ENCODE data around the gene EIF2S3. TPM values are rescaled to one million over a fixed set of nuclear protein-coding genes. Genes with fewer than 3 reads are reported as not detected.

Gene EIF2S3
- total and polyA plus RNA-seq, 10 of the 15 experiments (the other 5 are each of a cell fraction or from before 2014, with no cell fraction given), result 115 to 385 (median 201) TPM

DNA sequence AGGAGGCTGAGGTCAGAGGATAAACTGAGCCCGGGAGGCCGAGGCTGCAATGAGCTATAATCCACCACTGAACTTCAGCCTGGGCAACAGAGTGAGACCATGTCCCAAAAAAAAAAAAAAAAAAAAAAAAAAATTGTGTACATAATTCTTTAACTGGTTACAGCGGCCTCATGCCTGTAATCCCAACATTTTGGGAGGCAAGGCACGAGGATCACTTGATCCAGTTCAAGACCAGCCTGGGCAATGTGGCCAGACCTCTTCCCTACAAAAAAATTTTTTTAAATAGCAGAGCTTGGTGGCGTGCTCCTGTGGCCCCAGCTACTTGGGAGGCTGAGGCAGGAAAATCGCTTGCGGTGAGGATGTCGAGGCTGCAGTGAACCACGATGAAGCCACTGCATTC lies 37.1 kb upstream of the EIF2S3 start:
- ATAC-seq (no peak), DNase-seq (ENCODE audit: low read depth, low spot score) (no peak), FAIRE-seq (no peak)
- H3K4me3 ChIP-seq, result no peak overlapping the region
- ChIA-PET CTCF (interaction anchor here (1.1 to 1.8 kb wide), 2 partner anchors 25 to 109 kb away, joined by 3 read pairs; no protein-coding TSS in a partner anchor), POLR2A (interaction anchor here (0.7 kb wide), 2 partner anchors 12 to 321 kb away, joined by 4 read pairs; no protein-coding TSS in a partner anchor), SMC1A (ENCODE audit: uncharacterized antibody, unreplicated experiment) (interaction anchor here (0.6 kb wide), 1 partner anchor 354 kb away, joined by 3 read pairs; no protein-coding TSS in a partner anchor), RAD21 (ENCODE audit: unreplicated experiment) (no interaction called here)
- in situ Hi-C loops (cut with MboI) (no loop called here), intact Hi-C loops (cut with micrococcal nuclease; ENCODE audit: unreplicated experiment) (no loop called here)
- no peaks in the 10 kb centered on the region for H4K20me1 ChIP-seq (ENCODE audit: control insufficient read depth, insufficient read depth)
- H2AFZ ChIP-seq (ENCODE audit: control insufficient read depth, low read depth, low read length), result no peak overlapping the region
- H3K9ac ChIP-seq (ENCODE audit: control insufficient read depth, insufficient read depth, low read length), result no peak overlapping the region
- H3K27me3 ChIP-seq (replicated peaks in 1 of 2; ENCODE audit: control insufficient read depth in 2 of 2, insufficient read depth in 2 of 2, low read length in 1 of 2), result no peaks in the 10 kb centered on the region
- H3K4me1 ChIP-seq (ENCODE audit: control insufficient read depth, insufficient read depth, low read length), result no peaks in the 10 kb centered on the region
- H3K9me3 ChIP-seq (replicated peaks; ENCODE audit: control insufficient read depth, insufficient read depth, low read length), result no peaks in the 10 kb centered on the region
- peaks cover 57% of the 10 kb centered on the region for H3K79me2 ChIP-seq (ENCODE audit: control insufficient read depth, insufficient read depth, low read length)
- TF ChIP-seq ZSCAN29 (IDR thresholded peaks at IDR 0.05) (no peak), MLLT1 (IDR thresholded peaks at IDR 0.05) (no peak), SREBF1 (IDR thresholded peaks at IDR 0.05; ENCODE audit: low read length) (no peak), MEF2A (IDR thresholded peaks at IDR 0.05; ENCODE audit: insufficient read depth, low read depth, low read length) (no peak), IKZF2 (IDR thresholded peaks at IDR 0.05) (no peak), POLR2A (IDR thresholded peaks at IDR 0.05; ENCODE audit: low read depth, low read length) (no peak), MXI1 (IDR thresholded peaks at IDR 0.05; ENCODE audit: low read depth, low read length) (no peak), CHD1 (IDR thresholded peaks at IDR 0.05; ENCODE audit: low read depth, low read length) (no peak), NR2C2 (IDR thresholded peaks at IDR 0.05; ENCODE audit: borderline replicate concordance, control insufficient read depth, insufficient read length, low read depth) (no peak), EZH2 (IDR thresholded peaks at IDR 0.05; ENCODE audit: borderline replicate concordance, control insufficient read depth, low read depth, low read length) (no peak), NFXL1 (IDR thresholded peaks at IDR 0.05; ENCODE audit: borderline replicate concordance) (no peak), ZBED1 (IDR thresholded peaks at IDR 0.05; ENCODE audit: borderline replicate concordance) (no peak), PKNOX1 (IDR thresholded peaks at IDR 0.05) (no peak), PAX8 (IDR thresholded peaks at IDR 0.05) (no peak), NR2F1 (conservative IDR thresholded peaks at IDR 0.05) (no peak)
- TF ChIP-seq, protein P1, sequence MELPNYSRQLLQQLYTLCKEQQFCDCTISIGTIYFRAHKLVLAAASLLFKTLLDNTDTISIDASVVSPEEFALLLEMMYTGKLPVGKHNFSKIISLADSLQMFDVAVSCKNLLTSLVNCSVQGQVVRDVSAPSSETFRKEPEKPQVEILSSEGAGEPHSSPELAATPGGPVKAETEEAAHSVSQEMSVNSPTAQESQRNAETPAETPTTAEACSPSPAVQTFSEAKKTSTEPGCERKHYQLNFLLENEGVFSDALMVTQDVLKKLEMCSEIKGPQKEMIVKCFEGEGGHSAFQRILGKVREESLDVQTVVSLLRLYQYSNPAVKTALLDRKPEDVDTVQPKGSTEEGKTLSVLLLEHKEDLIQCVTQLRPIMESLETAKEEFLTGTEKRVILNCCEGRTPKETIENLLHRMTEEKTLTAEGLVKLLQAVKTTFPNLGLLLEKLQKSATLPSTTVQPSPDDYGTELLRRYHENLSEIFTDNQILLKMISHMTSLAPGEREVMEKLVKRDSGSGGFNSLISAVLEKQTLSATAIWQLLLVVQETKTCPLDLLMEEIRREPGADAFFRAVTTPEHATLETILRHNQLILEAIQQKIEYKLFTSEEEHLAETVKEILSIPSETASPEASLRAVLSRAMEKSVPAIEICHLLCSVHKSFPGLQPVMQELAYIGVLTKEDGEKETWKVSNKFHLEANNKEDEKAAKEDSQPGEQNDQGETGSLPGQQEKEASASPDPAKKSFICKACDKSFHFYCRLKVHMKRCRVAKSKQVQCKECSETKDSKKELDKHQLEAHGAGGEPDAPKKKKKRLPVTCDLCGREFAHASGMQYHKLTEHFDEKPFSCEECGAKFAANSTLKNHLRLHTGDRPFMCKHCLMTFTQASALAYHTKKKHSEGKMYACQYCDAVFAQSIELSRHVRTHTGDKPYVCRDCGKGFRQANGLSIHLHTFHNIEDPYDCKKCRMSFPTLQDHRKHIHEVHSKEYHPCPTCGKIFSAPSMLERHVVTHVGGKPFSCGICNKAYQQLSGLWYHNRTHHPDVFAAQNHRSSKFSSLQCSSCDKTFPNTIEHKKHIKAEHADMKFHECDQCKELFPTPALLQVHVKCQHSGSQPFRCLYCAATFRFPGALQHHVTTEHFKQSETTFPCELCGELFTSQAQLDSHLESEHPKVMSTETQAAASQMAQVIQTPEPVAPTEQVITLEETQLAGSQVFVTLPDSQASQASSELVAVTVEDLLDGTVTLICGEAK (IDR thresholded peaks at IDR 0.05; ENCODE audit: borderline replicate concordance), result no peak
- TF ChIP-seq, protein P2, sequence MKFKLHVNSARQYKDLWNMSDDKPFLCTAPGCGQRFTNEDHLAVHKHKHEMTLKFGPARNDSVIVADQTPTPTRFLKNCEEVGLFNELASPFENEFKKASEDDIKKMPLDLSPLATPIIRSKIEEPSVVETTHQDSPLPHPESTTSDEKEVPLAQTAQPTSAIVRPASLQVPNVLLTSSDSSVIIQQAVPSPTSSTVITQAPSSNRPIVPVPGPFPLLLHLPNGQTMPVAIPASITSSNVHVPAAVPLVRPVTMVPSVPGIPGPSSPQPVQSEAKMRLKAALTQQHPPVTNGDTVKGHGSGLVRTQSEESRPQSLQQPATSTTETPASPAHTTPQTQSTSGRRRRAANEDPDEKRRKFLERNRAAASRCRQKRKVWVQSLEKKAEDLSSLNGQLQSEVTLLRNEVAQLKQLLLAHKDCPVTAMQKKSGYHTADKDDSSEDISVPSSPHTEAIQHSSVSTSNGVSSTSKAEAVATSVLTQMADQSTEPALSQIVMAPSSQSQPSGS (IDR thresholded peaks at IDR 0.05; ENCODE audit: low read length), result no peak
- no peak overlapping the region for H3K4me2 ChIP-seq (ENCODE audit: control insufficient read depth, insufficient read depth)
- no TSS peak for BruUV-seq (replicated peaks)
- H3K27ac ChIP-seq (ENCODE audit: control insufficient read depth, insufficient read depth), result no peak overlapping the region
- no peaks in the 10 kb centered on the region for H3K36me3 ChIP-seq (ENCODE audit: control insufficient read depth in 2 of 2, insufficient read depth in 2 of 2, low read length in 1 of 2)
- WGBS (ENCODE audit: insufficient coverage, insufficient replicate concordance, low lambda C conversion rate, missing lambda C conversion rate), result 79% methylated on average over 9 of the region's 9 CpGs
